MG63 (cell line): ENCODE measurements around the gene ANKRD13B. TPM values are rescaled to one million over a fixed set of nuclear protein-coding genes. Genes with fewer than 3 reads are reported as not detected.
A peak's percentile ranks its signal among the peaks of the same experiment; 100 is the strongest.
"Not testable (repeated sequence)": the region's sequence is repeated elsewhere in the genome, so short reads cannot be mapped to it uniquely, and the experiment has no call there.

Experiments
- DNase-seq: peaks from one replicate; pipeline ENCODE4 v3.0.0-alpha.2; 2020
- H3K27me3 ChIP-seq: fragments of 250-450 bp; sonication (Bioruptor Pico); 2 replicates; pipeline ENCODE4 v1.5.1; 2020; ENCODE audit warnings: mild to moderate bottlenecking, moderate library complexity
- H3K36me3 ChIP-seq: fragments of 250-450 bp; sonication (Bioruptor Pico); 2 replicates; pipeline ENCODE4 v1.5.1; 2020; ENCODE audit warnings: mild to moderate bottlenecking, moderate library complexity
- H3K4me3 ChIP-seq: fragments of 250-450 bp; sonication (Bioruptor Pico); 2 replicates; pipeline ENCODE4 v1.5.1; 2020; ENCODE audit warnings: mild to moderate bottlenecking, moderate library complexity
- H3K9me3 ChIP-seq: fragments of 250-450 bp; sonication (Bioruptor Pico); 2 replicates; pipeline ENCODE4 v1.5.1; 2020; ENCODE audit warnings: mild to moderate bottlenecking, moderate library complexity
- total RNA-seq: library from RNA; depleted of rRNA; stranded (reverse); fragments of >200 nt; shearing (Covaris generic); gene quantifications from 2 replicates; pipeline ENCODE4 v1.2.3, GENCODE V29; 2014; ENCODE audit warnings: low replicate concordance; rRNA removed

Gene ANKRD13B
- total RNA-seq, result 12.1 and 15.7 TPM in 2 replicates

DNA sequence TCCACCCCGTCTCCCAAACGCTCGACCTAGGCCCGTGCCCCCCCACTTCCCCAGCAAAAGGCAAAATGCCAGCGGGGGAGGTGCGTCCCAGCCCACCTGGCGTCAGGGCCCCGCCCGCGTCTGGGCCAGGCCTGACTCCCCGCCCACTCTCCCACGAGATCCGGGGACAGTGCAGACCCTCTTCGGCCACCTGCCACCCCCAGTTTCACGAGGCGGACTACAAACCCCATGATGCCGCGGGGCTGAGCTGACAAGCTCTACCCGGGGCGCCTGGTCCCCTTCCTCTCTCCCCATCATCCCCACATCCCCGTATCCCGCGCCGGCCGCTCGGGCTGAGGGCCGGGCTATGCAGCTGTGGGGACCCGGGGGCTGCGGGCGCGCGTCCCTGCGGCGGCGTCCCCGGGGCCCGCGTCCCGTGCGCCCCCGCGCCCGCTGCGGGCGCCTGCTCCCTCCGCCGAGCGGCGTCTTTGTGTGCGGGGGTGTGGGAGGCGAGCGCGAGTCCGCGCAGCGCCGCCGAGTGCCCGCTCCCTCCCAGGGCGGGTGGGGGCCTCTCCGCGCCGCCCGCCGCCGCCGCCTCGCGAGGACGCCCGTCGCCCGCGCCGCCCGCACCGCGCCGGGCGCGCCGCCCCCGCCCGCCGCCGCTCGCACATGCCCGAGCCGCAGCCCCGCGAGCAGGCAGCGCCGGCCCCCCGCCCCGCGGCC, at the start of gene ANKRD13B:
Gene ANKRD13B (plus strand): TSS at position 283 of the 702 bp plus-strand sequence. CDS start 490 bp downstream, outside the sequence.
- Histone ChIP-seq H3K4me3 (peak within 1 kb of the TSS; percentile 61), H3K36me3 (no peaks in the 10 kb centered on the region), H3K9me3 (no peaks in the 10 kb centered on the region), H3K27me3 (no peaks in the 10 kb centered on the region)
- peak; percentile 64 for DNase-seq

DNA sequence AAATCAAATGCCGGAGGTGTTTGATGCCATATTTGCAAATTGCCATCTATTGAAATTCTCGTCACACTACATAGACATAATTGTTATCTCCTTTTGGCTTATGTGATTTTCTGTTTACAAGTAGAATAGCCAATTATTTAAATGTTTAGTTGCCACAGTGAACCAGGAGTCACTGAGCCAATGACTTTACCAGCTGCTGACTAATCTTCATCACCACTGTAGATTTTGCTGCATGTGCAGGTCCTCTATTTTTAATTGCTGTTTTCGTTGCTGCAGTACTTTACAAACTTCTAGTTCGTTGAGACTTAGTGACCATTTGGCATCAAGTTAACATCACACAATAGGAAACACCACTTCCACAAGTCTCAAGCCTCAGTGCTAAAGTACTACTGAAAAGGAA, 48.9 kb upstream of the ANKRD13B start:
- Histone ChIP-seq H3K9me3 (no peaks in the 10 kb centered on the region), H3K36me3 (peaks cover 57% of the 10 kb centered on the region), H3K27me3 (no peaks in the 10 kb centered on the region), H3K4me3 (no peak overlapping the region)
- DNase-seq, result no peak

DNA sequence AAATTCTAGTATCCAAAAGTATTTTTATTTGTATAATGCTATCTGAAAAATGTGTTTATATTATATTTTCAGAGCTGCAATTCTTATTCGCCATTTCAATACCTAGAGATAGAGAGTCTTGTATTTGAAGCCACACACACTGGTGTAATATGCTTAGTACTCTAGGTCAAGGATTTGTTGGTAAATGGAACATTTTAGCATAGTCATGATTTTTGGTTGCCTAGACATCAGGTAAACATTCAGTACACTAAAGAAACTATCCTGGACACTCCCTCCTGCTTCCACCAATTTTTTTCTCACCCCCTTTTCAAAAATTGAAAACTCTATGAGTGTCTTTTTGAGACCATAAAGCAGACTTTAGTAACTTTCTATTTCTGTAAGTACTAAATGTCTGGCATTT, 46.8 kb upstream of the ANKRD13B start:
- H3K27me3 ChIP-seq, result no peaks in the 10 kb centered on the region
- no peaks in the 10 kb centered on the region for H3K9me3 ChIP-seq
- no peak for DNase-seq
- no peak overlapping the region for H3K4me3 ChIP-seq
- peaks cover 41% of the 10 kb centered on the region for H3K36me3 ChIP-seq

DNA sequence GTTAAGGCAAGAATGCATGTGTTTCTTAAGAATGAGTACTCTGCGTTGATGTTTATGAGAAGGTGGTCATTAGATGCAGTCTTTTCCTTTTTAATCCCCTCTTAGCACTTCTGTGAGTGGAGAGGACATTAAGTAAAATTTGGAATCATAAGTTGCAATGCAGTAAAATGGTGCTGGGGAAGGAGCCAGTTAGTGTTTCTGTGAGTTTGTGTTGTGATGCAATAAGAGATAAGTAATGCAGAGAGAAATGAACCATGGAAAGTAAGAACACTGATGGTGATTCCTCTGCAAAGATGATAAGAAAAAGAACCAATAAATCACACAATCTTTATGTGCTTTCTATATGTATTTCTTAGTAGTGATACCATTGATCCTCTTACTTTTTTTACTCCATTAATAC, 46.1 kb upstream of the ANKRD13B start:
- DNase-seq, result no peak
- Histone ChIP-seq H3K9me3 (no peaks in the 10 kb centered on the region), H3K36me3 (peaks cover 39% of the 10 kb centered on the region), H3K4me3 (no peak overlapping the region), H3K27me3 (no peaks in the 10 kb centered on the region)

DNA sequence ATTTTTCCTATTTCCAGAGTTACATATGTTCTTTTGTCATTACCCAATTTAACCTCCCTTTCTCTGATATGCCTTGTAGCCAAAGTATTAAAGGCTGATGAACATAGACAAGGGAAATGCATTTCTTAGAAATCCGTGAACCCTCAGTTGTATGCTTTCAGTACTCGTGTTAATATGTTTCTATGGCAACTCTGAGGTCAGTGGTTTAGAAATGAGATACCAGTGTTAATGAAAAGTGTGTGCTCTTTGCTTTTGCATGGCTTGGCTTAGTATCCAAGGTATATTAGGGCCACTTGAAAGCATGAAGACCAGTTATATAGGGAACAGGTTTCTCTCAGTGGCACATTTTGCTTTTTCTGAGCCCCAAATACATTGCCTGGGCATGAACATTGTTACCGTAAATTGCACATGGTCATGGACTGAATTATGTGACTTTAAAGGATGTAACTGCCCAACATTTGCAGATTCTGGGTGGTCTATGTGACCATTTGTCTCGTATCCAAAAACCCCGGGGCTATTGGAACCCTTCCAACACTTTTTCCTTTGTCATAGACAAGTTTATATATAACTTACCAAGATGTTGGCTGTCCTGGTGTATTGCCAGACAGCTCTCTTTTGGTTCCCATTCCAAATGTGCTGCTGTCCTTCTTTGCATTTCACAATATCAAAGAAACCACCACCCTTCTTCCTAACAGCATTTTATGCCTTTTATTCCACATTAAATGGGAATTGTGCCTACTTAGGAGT, 43.6 kb upstream of the ANKRD13B start:
- no peaks in the 10 kb centered on the region for H3K9me3 ChIP-seq
- H3K27me3 ChIP-seq, result no peaks in the 10 kb centered on the region
- no peak for DNase-seq
- peaks cover 14% of the 10 kb centered on the region for H3K36me3 ChIP-seq
- H3K4me3 ChIP-seq, result no peak overlapping the region

DNA sequence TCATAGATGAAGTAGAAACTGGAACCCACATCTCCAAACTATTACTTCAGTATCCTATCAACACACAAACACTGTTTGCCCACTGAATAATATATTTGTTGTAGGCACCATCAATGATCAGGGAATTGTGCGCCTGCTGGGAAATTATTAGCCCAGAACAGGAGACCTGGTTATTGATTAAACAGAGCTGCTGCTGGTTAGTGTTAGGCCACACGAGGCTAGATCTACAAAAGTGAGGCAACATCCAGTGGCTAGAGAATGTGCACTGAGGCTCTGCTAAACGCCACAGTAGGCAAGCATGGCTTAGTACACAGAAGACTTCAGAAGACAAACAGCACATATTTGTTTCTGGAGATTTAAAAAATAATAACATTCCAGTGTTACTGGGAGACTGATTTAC, 37.1 kb upstream of the ANKRD13B start:
- peaks cover 2% of the 10 kb centered on the region; the same call in 1 of the 2 replicates for H3K36me3 ChIP-seq
- no peak overlapping the region for H3K4me3 ChIP-seq
- no peak for DNase-seq
- H3K27me3 ChIP-seq, result no peaks in the 10 kb centered on the region
- no peaks in the 10 kb centered on the region for H3K9me3 ChIP-seq

DNA sequence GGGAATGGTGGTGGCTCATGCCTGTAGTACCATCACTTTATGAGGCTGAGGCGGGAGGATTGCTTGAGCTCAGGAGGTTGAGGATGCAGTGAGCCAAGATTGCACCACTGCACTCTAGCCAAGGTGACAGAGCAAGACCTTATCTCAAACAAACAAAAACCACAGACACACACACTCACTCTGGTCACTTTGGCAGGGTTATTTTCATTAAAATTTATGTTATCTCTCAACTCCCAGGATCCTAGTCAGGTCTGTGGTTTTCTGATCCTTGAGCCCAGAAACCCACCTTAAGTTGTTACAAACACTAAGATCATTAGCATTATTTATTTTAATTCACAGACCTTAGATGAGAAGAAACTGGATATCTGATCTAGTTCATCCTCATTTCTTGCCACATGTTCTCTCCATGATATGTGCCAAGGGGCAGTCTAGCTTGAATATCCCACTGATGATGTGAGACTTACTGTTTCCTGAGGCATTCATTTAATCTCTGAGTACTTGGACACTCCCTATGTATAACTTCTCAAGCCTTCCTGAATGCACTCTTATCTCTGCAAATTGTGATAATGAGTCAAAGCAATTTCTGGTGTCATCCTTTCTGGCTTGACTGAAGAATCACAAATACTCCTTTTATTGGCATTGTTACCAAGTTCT, 35.7 kb upstream of the ANKRD13B start:
- H3K4me3 ChIP-seq, result no peak overlapping the region
- no peaks in the 10 kb centered on the region for H3K36me3 ChIP-seq
- H3K27me3 ChIP-seq, result no peaks in the 10 kb centered on the region
- DNase-seq, result peak; percentile 55
- no peaks in the 10 kb centered on the region for H3K9me3 ChIP-seq

DNA sequence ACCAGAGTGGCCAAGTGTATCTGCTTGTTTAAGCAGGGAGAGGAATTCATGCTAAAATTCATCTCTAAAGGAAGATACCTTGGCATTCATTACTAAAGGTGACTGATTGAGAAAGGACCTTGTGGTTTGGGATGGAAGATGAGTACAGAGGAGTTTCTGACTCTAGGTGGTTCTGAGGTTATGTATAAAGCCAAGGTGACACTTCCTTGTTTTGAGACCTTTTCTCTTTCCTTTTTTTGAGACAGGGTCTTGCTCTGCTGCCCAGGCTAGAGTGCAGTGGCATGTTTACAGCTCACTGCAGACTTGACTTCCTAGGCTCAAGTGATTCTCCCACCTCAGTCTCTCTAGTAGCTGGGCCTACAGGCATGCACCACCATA, 35.2 kb upstream of the ANKRD13B start:
- DNase-seq, result no peak
- Histone ChIP-seq H3K27me3 (no peaks in the 10 kb centered on the region), H3K36me3 (no peaks in the 10 kb centered on the region), H3K9me3 (no peaks in the 10 kb centered on the region), H3K4me3 (no peak overlapping the region)

DNA sequence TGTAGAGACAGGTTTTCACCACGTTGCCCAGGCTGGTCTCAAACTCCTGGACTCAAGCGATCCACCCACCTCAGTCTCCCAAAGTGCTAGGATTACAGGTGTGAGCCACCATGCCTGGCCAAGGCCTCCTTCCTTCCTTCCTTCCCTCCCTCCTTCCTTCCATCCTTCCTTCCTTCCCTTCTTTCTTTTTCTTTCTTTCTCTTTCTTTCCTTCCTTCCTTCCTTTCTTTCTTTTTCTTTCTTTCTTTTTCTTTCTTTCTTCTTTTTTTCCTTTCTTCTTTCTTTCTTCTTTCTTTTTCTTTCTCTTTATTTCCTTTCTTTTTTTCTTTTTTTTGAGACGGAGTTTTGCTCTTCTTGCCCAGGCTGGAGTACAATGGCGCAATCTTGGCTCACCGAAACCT, 34.8 kb upstream of the ANKRD13B start:
- DNase-seq, H3K27me3 ChIP-seq, H3K9me3 ChIP-seq, H3K4me3 ChIP-seq, H3K36me3 ChIP-seq: not testable (repeated sequence)

DNA sequence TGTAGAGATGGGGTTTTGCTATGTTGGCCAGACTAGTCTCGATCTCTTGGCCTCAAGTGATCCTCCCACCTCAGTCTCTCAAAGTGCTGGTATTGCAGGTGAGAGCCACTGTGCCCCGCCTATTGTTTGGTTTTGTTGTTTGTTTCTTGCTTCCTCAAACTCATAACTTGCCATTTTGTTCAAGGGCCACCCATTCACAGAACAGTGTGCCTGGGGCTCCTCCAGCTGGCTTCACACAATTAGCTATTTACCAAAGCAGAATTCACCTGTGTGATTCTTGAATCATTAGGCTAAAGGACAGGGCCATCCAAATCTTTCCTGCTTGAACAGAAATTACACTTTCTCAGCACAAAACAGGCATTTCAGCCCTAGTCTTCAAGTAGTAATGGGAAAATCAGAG, 33.3 kb upstream of the ANKRD13B start:
- H3K36me3 ChIP-seq, result no peaks in the 10 kb centered on the region
- no peaks in the 10 kb centered on the region for H3K9me3 ChIP-seq
- no peak for DNase-seq
- H3K4me3 ChIP-seq, result no peak overlapping the region
- no peaks in the 10 kb centered on the region for H3K27me3 ChIP-seq

DNA sequence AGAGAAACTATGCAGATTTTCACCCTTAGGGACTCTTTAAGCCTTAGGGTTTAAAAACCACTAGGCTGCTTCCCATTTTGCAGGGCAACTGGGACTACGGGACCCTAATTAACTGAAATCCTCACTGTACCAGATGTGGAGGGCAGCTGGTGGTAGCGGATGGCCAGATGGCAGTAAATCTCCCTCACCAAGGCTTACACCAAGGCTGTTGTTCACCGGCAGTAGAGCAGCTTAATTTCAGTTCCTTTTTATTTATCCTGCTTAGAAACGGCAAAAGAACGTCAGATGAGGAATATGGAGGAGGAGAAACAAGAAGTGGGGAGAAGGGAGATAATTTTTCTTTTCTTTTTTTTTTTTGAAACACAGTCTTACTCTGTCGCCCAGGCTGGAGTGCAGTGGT, 32.6 kb upstream of the ANKRD13B start:
- Histone ChIP-seq H3K27me3 (no peaks in the 10 kb centered on the region), H3K36me3 (no peaks in the 10 kb centered on the region), H3K9me3 (no peaks in the 10 kb centered on the region), H3K4me3 (no peak overlapping the region)
- no peak for DNase-seq

DNA sequence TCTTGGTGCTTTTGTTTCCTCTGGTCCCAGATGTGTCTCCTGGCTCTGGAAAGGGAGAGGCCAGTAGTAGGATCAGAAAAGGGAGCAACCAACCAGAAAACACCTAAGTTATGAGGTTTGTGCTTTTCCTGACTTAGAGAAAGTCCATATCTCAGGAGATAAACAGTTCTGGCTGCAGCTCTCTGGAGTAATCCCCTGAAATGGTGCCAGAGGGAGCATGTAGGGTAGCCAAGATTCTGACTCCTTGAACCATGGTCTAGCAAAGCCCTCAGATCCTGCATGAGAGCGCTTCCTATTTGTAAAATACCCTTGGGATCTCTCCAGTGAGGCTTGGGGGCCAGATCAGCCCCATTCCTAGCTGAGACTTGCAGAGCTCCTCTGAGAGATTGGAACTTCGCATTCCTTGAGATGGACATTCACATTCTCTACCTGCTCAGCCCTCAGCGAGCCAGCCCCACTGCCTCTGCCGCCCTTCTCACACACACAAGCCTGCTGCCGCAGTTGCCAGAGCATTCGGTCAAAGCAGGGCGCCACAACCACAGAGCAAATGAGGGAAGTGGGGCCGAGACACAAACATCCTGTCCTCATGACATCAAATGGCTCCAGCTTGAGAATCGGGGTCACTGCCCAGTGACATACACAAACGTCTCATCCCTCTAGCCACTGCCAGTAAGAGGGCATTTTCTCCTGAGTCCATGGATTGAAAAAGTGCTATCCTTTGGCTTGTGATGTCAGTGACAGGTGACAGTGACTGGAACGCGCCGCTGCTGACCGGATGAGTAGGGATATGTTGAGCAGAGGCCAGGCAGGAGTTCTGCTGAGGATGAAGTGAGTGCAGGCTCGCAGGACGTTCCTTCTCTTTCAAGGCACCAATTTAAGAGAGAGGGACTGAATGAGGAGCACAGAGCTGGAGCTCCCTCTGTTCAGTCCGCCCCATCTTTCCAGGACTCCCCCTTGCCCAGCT, 31.1 kb upstream of the ANKRD13B start:
- H3K9me3 ChIP-seq, result no peaks in the 10 kb centered on the region
- no peak overlapping the region for H3K4me3 ChIP-seq
- H3K36me3 ChIP-seq, result no peaks in the 10 kb centered on the region
- no peaks in the 10 kb centered on the region for H3K27me3 ChIP-seq
- no peak for DNase-seq

DNA sequence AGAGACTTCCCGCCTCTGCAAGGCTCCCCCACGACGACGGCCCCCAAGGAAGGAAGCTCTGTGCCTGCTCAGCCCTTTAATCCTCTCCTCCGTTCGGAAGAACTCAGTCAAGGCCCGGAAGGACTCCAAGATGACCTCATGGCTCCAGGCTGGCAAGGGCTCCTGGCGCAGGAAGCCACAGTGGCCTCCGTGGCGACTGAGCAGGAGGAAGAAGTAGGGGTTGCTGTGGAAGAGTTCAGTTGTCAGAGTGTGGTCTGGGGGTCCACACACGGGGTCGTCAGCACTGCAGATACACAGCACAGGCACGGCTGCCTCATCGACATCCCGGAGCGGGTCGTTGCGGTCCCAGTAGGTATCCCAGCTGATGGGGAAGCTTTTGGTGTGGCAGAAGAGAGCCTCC, 30.3 kb upstream of the ANKRD13B start:
- Histone ChIP-seq H3K36me3 (no peaks in the 10 kb centered on the region), H3K9me3 (no peaks in the 10 kb centered on the region), H3K27me3 (no peaks in the 10 kb centered on the region), H3K4me3 (no peak overlapping the region)
- DNase-seq, result no peak

DNA sequence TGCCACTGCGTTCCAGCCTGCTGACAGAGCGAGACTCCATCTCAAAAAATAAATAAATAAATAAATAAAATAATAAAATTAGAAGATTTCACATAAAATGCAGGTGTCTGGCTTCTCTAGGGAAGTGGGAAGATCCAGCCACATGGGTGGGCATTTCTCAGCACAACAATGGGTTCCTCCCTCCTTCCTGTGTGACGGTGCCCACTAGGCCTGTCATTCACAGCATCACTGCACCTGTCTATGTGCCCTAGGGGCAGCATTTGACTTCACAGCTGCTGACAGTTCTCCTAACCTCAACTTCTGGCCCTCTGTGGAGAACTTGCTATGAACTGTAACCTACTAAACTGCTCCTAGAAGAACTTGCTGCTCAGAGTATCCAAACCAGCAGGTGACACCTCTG, 29.1 kb upstream of the ANKRD13B start:
- H3K27me3 ChIP-seq, result no peaks in the 10 kb centered on the region
- no peak for DNase-seq
- no peak overlapping the region for H3K4me3 ChIP-seq
- no peaks in the 10 kb centered on the region for H3K9me3 ChIP-seq
- H3K36me3 ChIP-seq, result no peaks in the 10 kb centered on the region

DNA sequence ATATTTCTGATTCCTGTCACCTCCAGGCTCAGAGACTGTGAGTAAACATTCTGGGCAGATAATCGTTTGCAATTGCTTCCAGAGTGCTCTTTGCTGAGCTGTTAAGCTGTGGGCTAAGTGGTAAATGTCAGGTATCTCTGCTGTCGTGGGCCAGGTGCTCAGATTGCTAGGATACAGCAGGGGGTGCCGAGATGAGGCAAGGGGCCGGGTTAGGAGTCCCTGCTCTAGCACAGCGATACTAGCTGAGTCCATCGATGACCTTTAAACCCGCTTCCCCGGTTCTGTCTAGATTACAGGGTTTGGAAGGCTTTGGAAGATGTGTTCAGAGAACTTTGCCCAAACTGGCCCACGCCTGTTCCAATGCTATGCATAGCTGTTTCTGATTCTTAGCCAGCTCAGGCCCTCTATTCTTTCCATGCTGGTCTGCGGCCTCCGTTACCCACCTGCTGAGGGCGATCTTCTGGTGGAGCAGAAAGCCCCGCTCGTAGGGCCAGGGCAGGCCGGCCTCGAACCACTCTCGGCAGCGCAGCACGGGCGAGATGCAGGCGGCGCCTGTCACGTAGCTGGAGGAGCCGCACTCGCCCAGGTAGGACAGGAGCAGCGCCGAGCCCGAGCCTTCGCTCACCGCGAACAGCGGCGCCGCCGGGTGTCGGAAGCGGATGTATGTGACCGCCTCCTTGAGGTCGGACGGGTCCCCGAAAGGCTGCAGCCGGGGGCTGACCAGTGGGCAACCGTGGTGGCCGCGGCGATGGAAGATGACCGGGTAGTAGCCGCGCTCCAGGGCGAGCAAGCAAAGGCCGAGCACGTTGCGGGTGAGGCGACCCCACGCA, 27.1 kb upstream of the ANKRD13B start:
- Histone ChIP-seq H3K27me3 (no peaks in the 10 kb centered on the region), H3K9me3 (no peaks in the 10 kb centered on the region), H3K4me3 (peak overlapping the region; percentile 64), H3K36me3 (no peaks in the 10 kb centered on the region)
- DNase-seq, result no peak
